ENCODE measurements around the gene RAI14.

RAI14 gene

DNA sequence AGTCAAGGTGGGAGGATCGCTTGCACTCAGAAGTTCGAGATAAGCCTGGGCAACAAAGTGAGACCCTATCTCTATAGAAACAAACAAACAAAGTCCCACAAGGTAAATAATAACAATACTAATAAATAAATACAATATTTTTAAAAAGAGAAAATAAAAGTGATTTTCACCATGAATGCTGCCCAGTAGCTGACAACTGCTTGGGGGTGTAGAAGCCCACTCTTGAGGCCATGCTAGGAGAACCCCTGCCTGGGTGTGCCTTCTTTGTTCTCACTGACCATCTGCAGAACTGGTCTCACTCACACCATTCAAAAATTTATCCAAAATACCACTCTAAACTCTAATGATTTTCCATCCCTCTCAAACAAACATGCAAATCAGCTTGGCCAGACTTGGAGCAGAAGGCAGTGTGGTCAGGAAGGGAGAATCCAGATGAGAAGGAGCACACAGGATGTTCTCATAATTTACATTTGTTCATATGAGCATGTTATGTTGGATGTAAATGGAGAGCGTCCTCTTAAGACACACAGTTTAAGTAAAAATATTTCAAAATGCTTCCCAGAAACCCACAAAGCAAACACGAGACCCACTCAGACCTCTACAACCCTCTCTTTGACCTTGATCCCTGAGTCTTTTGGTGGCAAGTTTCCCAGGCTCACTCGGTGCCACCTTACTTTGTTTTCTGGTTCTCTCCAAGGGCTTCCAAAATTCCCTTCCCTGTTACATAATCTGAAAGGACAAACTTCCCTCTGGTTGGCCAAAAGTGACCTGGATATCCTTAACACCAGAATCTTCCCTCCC is 7.9 kb upstream of the RAI14 start:
- DNase-seq = no peak

DNA sequence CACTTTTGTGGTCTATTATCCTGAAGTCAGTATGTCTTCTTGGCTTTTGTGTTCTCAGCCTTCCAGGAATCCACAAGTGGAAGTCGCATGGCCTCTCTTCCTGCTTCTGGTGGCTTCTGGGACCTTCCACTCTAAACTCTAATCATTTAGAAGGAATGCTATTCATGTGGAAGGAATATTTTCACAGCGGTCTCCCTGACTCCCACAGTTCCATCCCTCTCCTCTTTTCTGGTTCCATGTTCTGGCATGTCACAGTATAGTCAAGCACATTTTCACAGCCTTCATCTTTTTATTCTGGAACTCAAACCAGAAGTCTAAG is 7.3 kb upstream of the RAI14 start:
- DNase-seq = no peak

DNA sequence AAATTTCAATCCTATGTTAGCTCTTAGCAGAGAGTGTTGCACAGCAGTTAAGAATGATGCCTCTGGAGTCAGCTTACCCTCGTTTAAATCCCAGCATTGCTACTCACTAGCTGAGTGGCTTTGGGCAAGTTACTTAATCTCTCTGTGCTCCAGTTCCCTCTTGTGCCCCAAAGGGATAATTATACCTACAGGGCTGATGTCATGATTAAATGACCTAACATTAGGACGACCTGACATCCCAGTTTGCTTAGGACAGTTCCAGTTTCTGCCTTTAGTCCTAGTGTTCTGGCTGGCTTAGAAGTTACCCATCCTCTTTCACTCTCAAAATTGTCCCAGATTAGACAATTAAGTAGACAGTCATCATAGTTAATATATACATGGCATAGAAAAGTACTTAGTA is 4.3 kb upstream of the RAI14 start:
- no peak for DNase-seq

DNA sequence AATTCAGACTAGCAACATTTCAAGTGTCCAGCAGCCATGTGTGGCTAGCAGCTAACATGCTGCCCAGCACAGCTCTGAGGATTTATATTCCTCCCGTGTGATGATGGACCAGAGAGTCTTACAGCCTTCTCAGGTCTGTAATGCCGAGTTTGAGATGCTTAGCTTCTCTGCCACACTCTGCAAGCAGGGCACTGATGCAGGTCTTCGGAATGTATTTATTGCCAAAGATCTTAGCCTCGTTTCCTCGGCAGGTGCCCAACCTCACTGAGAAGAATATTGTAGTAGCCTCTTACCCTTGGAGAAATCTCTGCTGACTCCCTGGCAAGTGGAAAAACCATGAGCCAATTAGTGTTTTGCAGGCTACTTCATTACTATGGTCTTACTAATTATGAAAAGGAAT is 3.7 kb upstream of the RAI14 start:
- no peak for DNase-seq

DNA sequence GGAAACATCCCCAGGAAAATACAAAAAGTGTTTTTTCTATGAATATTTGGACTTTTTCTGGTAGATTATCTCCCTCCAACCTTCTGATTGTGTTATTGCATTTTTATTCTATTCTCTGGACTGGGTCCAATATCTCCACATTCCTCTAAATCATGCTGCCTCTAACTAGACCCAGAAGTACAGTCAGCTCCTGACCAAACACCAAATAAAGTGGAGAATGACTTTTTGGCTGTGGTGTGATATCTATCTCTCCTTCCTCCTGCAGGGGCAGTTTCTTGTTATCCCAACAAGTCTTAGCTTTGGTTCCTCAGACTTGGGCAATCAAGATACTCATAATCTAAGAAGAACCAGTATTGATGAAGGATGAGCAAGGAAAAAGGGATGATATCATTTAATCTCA is 3.2 kb upstream of the RAI14 start:
- DNase-seq = no peak

DNA sequence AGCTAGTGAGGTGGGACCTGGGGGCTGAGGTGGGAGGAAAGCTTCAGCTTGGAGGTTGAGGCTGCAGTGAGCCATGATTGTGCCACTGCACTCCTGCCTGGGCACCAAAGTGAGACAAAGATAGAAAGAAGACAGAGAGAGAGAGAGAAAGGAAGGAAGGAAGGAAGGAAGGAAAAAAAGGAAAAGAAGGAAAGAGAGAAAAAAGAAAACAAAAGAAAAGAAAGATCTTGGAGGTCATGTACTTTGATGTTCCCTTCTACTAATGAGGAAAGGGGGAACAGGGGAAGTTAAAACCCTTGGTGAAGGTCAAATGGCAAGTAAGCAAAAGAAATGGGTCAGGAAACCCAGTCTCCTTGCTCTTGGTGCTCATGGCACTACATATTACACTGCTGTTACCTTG is 2.4 kb upstream of the RAI14 start:
- no peak for DNase-seq

DNA sequence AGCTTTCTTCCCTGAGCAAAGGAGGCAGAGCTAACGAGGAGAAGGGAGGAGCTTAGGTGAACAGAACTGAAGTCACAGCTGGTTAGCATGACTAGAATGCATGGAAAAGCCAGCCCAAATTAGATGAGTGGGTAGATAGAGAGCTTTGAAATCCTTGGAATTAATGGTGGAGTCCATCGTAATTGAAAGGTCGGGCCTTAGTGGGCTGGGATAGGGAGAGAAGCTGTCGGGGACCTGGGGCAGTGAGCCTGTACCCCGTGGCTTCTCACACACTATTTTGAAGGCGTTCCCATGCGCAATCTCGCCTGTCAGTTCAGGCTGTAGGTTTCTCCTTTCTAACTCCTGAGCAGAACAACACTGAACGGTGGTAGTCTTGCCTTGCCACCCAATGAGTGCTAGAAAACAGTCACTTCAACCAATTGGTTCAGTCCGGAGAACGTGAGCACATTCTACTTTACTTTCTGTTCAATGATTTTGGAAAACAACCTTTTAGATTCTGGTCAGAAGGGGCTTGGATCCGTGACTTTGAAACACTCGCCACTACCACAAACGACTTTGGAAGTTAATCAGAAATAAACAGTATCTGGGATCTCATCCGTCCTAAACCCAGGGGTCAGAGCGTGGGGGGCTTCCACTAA is 655 bp upstream of the RAI14 start:
- DNase-seq = peak; percentile 82

DNA sequence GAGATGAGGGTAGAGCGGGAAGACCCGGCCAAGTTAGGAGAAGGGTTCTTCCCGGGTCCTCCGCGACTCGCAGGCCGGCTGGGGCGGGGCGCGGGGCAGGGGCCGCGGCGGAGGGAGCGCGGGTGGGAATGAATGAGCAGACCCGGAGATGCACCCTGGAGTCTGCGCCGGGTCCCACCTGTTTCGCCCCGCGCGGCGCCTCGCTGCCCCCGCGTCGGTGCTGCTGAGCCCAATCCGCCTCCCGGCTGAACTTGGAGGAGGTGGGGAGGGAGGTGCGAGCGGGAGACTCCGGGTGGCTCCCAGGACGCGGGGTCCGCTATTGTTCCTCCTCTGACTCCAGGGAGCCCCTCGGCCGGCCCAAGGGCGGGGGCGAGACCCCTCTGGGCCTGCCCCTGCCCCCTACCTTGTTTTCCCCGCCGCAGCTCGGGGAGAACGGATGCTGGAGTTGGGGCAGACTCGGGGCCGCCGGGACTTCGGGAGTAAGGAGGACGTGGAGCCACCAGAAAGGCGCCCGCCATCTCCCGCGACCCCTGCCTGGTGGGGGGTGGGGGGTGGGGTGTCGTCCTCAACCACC is 659 bp downstream of the RAI14 start:
- DNase-seq = no peak

DNA sequence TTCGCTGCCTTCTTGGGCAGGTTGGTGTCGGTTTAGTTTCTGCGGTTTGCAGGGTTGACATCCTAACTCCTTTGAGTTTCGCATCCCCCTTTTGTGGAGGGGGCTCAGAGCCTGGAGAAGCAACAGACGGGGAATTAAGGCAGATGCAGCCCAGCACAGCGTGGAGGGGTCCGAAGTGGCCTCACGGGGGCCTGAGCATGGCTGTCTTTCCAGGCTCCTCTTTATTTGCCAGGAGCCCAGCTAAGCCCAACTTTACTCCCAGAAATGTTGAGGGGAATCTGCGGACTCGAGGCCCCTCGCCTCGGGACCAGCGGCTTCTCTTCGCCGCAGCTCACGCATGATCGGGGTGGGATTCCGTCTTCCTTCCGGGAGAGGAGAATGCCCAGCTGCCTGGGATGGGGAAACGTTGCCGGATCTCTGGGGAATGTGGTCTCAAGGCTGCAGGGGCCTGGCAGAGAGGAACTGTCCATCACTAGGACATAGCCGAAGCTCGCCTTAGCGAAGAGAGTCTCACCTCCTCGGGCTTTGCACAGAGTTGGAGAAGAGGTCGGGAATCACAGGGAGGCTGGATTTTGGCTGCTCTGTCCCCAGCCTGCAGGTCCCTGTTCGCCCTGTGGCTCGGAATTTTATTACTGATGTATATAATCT is 1.3 kb downstream of the RAI14 start:
- peak; percentile 56 for DNase-seq

DNA sequence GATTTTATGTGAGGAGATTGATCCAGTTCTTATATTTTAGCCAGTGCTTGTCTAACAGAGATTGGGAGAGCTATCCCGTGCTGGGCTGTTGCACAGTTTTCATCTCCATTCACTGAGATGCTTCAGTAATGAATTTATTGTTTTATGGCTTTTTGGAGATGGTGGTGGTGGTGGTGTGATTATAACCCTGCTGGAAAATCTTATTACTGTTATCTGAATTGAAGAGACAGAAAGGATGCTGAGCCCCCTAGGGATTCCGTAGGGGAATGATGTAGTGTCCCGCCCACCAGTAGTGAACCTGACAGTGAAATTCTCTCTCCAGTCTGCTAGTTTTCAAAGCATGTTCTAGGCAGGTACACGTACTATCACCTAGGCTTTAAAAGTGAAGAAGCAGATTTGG is 1.9 kb downstream of the RAI14 start:
- DNase-seq = no peak

DNA sequence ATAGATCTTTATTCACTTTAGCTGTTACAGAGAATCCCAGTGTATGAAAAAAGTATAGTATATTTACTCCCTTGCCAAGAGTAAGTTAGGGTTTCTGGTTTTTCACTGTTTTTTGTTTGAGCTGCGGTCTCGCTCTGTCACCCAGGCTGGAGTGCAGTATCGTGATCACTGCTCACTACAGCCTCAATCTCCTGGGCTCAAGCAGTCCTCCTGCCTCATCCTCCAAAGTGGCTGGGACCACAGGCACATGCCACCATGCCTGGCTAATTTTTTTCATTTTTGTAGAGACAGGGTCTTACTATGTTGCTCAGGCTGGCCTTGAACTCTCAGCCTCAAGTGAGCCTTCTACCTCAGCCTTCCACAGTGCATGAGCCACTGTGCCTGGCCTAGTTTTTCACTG is 3.0 kb downstream of the RAI14 start:
- DNase-seq = no peak

DNA sequence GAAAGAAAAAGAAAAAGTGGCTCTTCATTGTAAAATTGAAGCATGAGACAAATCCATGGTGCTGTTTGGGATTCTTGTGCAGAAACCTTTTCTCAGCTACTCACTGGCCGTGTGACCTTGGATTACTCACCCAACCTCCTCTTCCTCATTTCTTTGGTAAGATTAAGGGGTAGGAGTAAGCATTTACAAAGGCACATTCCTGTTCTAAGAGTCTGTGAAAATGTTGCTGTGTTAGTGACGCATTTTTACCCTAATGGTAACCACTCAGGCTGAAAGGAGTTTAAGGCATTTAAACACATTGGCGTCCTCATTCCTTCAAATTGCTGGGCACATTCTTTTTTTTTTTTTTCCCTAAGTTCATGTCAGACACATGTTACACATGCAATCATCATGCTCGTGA is 4.3 kb downstream of the RAI14 start:
- DNase-seq = no peak

DNA sequence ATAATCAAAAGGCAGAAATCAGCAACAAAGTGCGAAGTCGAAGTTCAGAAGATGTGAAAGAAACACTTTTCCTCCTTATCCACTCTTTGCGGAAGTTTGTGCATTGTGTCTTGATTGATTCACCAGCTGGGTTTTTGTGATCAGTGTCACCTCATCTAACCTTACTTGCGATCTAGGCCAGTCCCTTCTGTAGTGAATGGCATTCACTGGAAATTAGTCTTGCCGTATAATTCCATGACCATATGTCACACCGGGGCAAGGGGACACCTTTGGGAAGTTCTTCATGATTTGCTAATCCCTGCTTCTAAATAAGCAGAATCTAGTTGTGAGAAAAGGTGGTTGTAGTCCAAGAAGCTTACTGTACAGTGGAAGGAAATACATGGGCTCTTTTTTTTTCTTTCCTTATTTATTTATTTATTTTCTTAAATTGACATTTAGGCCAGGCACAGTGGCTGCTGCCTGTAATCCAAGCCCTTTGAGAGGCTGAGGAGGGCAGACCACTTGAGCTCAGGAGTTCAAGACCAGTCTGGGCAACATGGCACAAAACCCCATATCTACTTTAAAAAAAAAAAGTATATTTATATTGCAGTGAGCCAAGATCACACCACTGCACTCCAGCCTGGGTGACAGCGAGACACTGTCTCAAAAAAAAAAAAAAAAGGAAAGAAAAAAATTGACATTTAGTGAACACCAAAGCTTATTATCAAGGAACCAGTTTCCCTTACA is 7.8 kb downstream of the RAI14 start:
- no peak for DNase-seq

DNA sequence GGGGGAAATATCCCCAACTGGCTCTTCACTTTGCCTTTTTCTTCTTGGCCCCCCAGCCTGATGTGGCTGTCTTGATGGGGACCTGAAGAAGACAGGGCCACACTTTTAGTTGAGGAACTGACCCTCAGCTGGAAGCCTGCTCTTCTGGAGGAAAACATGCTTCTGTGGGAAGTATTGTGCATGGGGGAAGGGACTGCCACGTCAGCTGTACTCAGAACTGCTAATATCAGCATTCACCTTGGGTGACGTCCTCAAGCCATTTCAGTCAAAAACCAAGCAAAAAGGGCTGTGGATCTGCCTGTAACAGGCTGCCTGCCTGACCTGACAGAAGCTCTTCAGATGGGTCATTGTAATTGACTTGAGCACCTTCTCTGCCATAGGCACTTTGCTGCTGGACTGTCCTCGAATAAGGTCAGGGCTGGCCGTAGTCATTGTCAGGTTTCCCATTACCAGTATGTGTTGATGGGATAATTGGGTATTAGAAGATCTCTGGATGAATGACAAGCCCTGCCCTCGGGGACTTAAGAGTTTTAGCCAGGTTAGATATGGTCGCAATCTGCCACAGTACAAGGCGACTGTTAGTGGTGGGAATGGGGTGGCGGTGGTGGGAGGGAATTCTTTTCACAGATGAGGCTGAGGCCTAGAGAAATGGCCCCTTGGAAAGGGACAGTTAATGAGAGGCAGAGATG is 10.4 kb downstream of the RAI14 start:
- DNase-seq = no peak

DNA sequence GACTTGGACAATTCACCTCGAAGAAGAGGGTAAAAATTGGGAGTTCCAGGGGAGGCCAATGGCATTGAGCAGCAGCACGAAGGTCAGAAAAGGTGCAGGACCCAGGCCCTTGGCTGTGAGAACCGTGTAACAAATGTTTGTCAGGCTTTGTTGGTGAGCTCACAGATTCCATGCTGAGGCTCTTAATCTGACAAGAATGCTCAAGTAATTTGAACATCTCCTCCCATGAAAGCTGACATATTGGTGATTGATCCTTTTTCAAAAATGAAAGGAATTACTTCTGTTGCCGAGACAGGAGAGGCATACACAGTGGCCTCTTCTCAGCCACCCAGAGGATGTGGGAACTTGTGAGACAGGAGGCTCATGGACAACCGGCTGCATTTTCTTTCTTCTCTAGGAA is 11.6 kb downstream of the RAI14 start:
- no peak for DNase-seq

DNA sequence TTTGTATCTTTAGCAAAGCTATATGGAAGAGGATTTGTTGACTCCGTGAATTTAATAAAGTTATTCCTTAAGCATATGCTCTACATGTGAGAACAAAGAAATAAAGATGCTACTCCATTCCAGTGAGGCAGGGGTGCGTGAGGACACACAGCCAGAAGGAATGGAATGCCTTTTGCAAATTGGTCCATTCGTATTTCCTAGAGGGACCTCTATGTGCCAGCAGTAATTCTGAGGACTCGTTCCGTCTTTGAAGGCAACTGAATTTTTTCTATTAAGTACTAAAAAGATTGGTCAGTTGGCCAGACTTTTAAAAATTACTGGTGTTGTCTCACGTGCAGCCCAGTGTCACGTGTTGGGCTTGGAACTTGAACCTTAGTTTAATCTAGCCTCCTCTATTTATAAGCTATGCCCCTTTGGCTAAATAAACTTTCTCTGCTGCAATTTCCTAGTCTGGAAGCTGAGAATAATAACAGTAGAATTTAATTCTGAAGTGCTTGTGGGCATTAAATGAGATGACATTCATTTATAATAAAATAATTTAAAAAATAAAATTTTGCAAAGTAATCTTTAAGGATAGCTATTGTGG is 13.9 kb downstream of the RAI14 start:
- DNase-seq = no peak

DNA sequence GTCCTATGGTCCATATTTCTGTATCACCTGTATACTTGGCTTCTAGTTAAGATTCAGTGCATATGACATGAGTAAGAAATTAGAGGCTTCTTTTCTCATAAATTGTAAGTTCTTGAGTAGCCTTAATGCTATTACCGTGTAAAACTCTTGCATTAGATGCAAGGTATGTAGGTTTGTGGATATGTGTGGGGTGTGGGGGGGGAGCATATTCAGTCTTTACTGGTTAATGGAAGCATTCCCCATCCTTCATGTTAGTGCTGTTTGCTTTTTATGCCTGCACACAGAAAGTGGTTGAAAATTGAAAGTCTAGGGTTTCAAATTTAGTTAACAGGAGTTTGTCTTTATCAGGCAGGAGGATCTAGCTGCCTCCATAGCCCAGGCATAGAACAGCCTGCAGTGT is 16.1 kb downstream of the RAI14 start:
- no peak for DNase-seq

DNA sequence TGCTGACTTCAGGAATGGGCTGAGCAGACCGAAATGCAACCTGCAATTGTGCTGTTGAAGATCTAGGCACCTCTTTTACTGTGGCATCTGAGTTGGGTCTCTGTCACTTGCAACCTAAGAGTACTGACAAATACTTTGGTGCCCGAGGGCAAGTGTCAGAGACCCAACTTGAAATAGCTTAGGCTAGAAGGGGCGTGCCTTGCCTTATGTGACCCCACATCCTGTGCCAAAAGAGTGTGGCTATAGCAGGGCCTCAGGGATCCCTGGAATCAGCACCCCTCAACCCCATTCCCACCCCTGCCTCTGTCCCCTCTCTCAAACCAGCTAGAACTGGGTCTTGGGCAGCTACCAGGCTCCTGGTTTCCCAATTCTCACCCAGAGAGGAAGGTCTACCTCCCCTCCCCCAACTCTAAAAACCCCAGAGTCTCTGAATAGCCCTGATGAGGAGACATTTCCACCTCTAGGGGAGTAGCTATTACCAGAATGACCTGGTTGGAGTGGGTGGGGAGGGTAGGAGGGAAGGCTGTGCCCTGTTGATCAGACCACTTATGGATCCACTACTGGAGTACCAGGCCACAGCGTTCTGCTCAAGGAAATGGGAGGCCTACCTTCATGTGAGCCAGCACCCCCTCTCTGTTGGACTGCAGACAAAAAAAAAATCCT is 17.5 kb downstream of the RAI14 start:
- DNase-seq = no peak

DNA sequence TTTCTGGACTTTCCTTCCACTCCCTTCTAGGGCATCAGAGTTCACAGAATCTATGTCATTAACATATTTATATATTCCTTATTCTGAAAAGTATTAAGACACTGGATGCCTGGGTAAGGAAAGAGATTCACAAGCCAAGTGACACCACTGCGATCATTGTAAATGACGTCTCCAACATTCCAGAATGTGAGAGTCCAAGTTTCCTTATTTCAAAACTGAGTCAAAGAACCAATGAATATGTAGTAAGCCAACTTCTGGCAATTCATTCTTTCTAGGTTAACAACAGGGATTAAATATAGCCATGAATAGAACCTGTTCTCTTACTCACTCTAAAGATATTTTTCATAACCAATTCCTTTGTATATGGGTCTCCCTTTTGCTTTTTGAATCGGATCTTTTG is 18.1 kb downstream of the RAI14 start:
- DNase-seq = no peak

DNA sequence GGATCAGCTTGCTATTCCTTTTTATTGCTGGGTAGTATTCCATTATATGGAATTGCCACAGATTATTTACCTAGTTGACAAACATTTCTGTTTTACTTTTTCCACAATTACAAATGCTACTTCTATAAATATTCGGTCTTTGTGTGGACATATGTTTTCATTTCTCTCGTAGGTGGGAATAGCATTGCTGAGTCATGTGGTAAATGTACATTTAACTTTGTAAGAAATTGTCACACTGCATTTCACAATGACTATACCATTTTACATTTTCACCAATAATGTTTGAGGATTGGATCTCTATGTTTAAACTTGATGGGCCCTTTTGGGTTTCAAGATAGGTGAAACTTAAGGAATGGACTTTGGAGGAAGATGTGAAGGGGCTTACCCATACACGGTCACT is 19.7 kb downstream of the RAI14 start:
- DNase-seq = no peak

DNA sequence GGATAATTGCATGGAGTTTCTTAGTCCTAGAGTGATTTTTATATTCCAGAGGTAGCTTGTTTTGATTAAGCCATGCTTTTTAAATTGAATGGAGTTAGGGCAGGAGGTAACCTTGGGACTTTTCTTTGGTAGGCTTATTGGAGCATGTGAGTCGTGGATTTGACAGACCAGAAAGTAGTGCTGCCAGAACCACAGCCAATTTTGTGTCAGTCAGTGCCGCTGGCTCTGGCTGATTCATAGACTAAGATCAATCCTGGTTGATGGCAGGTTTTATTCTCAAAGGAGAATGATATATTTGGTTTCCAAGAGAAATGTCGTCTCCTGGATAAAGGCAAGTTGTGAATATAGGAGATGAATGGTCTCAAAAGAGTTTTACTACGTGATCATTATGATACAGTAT is 20.3 kb downstream of the RAI14 start:
- DNase-seq = no peak

DNA sequence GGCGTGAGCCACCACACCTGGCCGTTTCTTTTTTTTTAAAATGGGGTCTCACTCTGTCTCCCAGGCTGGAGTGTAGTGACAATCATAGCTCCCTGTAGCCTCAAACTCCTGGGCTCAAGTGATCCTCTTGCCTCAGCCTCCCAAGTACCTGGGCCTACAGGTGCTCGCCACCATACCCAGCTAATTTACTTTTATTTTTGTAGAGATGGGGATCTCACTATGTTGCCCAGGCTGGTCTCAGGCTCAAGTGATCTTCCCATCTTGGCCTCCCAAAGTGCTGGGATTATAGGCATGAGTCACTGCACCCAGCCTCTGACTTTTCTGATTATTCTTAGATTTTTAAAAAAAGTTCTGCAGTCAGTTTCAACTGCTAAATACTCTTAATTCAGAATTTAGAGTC is 21.3 kb downstream of the RAI14 start:
- DNase-seq = no peak
